IMR-90 (cell line): ENCODE measurements around the gene COTL1. TPM values are rescaled to one million over a fixed set of nuclear protein-coding genes. Genes with fewer than 3 reads are reported as not detected.

Source experiments
- ATAC-seq: fragments of 200-7000 bp; cut with Tn5 transposase; 2 replicates; pipeline ENCODE4 v1.9.1; 2020; ENCODE audit warnings: low read depth, mild to moderate bottlenecking, moderate library complexity
- Bru-seq: library from RNA; stranded (reverse); fragments of 400-500 nt; gene quantifications from one replicate; lab custom pipeline; 2021; lab: Mats Ljungman, UMichigan
- BruChase-seq, 2 experiments: library from RNA; stranded (reverse); fragments of 400-500 nt; gene quantifications; one replicate each; lab custom pipeline; 2021; lab: Mats Ljungman, UMichigan
- BruUV-seq: library from RNA; stranded (reverse); fragments of 400-500 nt; replicated peaks from 2 replicates; lab custom pipeline; 2021; lab: Mats Ljungman, UMichigan
- CTCF ChIA-PET: fragments of 300-600 bp; formaldehyde crosslinking; extraction: SDS; loops from one replicate; lab custom pipeline; 2021; ENCODE audit warnings: antibody characterized with exemption; lab: Yijun Ruan, JAX
- POLR2A ChIA-PET: fragments of 300-600 bp; sonication (Branson Sonifier 250); formaldehyde crosslinking; loops from one replicate; lab custom pipeline; 2022; ENCODE audit warnings: antibody characterized with exemption; ENCODE audit not compliant: unreplicated experiment; lab: Charles Lee
- DNase-seq: peaks from one replicate; pipeline ENCODE4 v3.0.0; 2013
- H2AFZ ChIP-seq: replicated peaks from 2 replicates; pipeline ENCODE3; 2013; ENCODE audit warnings: low read length, mild to moderate bottlenecking; ENCODE audit not compliant: poor library complexity
- H2AK5ac ChIP-seq: 2 replicates; pipeline ENCODE4 v1.6.1; 2013; ENCODE audit warnings: low read depth, low read length, inconsistent platforms
- H2AK9ac ChIP-seq: replicated peaks from 2 replicates; pipeline ENCODE3; 2013; ENCODE audit warnings: mild to moderate bottlenecking, low read depth, low read length, moderate library complexity; ENCODE audit not compliant: poor library complexity
- H2BK120ac ChIP-seq: 2 replicates; pipeline ENCODE4 v1.6.1; 2013; ENCODE audit warnings: low read depth, low read length, inconsistent platforms
- H2BK15ac ChIP-seq: 3 replicates; pipeline ENCODE4 v1.6.1; 2013; ENCODE audit warnings: low read depth, low read length, inconsistent platforms
- H2BK20ac ChIP-seq: 2 replicates; pipeline ENCODE4 v1.6.1; 2013; ENCODE audit warnings: low read depth, mild to moderate bottlenecking, inconsistent platforms, low read length, moderate library complexity
- H2BK5ac ChIP-seq: 2 replicates; pipeline ENCODE4 v1.6.1; 2013; ENCODE audit warnings: mild to moderate bottlenecking, low read depth, low read length, inconsistent platforms; ENCODE audit not compliant: poor library complexity, severe bottlenecking
- H3K14ac ChIP-seq: replicated peaks from 2 replicates; pipeline ENCODE4 v1.6.1; 2013; ENCODE audit warnings: low read depth, low read length, inconsistent platforms
- H3K18ac ChIP-seq: 2 replicates; pipeline ENCODE4 v1.6.1; 2013; ENCODE audit warnings: low read depth, low read length, control low read depth
- H3K23ac ChIP-seq: 2 replicates; pipeline ENCODE4 v1.6.1; 2013; ENCODE audit warnings: low read depth, low read length, inconsistent platforms
- H3K27ac ChIP-seq: 2 replicates; pipeline ENCODE4 v1.5.1; 2013; ENCODE audit warnings: mild to moderate bottlenecking, control low read depth, low read length; ENCODE audit not compliant: insufficient read depth
- H3K27me3 ChIP-seq: 2 replicates; pipeline ENCODE4 v1.6.1; 2013; ENCODE audit warnings: low read length; ENCODE audit not compliant: control insufficient read depth, insufficient read depth
- H3K36me3 ChIP-seq: 2 replicates; pipeline ENCODE4 v1.6.1; 2013; ENCODE audit warnings: low read length, mixed read lengths; ENCODE audit not compliant: control insufficient read depth, insufficient read depth
- H3K4ac ChIP-seq: 2 replicates; pipeline ENCODE4 v1.6.1; 2013; ENCODE audit warnings: low read depth, low read length, inconsistent platforms
- H3K4me1 ChIP-seq: 2 replicates; pipeline ENCODE4 v1.6.1; 2013; ENCODE audit warnings: low read length, mixed read lengths; ENCODE audit not compliant: control insufficient read depth, insufficient read depth
- H3K4me2 ChIP-seq: 2 replicates; pipeline ENCODE4 v1.6.1; 2013; ENCODE audit warnings: low read depth, mild to moderate bottlenecking, control low read depth, low read length, moderate library complexity
- H3K4me3 ChIP-seq: 2 replicates; pipeline ENCODE4 v1.5.1; 2013; ENCODE audit warnings: low read depth, mild to moderate bottlenecking, control low read depth, low read length, moderate library complexity; ENCODE audit not compliant: insufficient read depth
- H3K56ac ChIP-seq: 2 replicates; pipeline ENCODE4 v1.6.1; 2013; ENCODE audit warnings: low read length, inconsistent platforms; ENCODE audit not compliant: insufficient read depth; ENCODE audit errors: extremely low read depth
- H3K79me1 ChIP-seq, 2 experiments: 2 replicates each; pipeline ENCODE4 v1.6.1; 2013; ENCODE audit warnings: low read length in 2 of 2, inconsistent platforms in 1 of 2, low read depth in 1 of 2
- H3K9ac ChIP-seq: 2 replicates; pipeline ENCODE4 v1.6.1; 2013; ENCODE audit warnings: low read depth, low read length, control low read depth
- H3K9me1 ChIP-seq: 2 replicates; pipeline ENCODE4 v1.6.1; 2013; ENCODE audit warnings: low read length, inconsistent platforms; ENCODE audit not compliant: insufficient read depth
- H3K9me3 ChIP-seq: 2 replicates; pipeline ENCODE4 v1.6.1; 2013; ENCODE audit warnings: low read length; ENCODE audit not compliant: control insufficient read depth, insufficient read depth
- H4K20me1 ChIP-seq: 2 replicates; pipeline ENCODE4 v1.6.1; 2013; ENCODE audit warnings: low read length, inconsistent platforms; ENCODE audit not compliant: insufficient read depth
- H4K5ac ChIP-seq: 2 replicates; pipeline ENCODE4 v1.6.1; 2013; ENCODE audit warnings: mild to moderate bottlenecking, low read depth, low read length, control low read depth
- H4K8ac ChIP-seq, 2 experiments: 2 replicates each; pipeline ENCODE4 v1.6.1; 2013; ENCODE audit warnings: low read depth in 2 of 2, low read length in 2 of 2, control low read depth in 1 of 2, inconsistent platforms in 1 of 2
- H4K91ac ChIP-seq: 2 replicates; pipeline ENCODE4 v1.6.1; 2013; ENCODE audit warnings: low read depth, low read length, inconsistent platforms; ENCODE audit not compliant: insufficient read depth
- BHLHE40 ChIP-seq: fragments of 150-350 bp; IDR thresholded peaks from 2 replicates; pipeline ENCODE4 v1.6.1; 2016; ENCODE audit warnings: mild to moderate bottlenecking, low read depth, low read length
- CEBPB ChIP-seq: IDR thresholded peaks from 2 replicates; pipeline ENCODE4 v1.6.1; 2012; ENCODE audit warnings: low read depth, low read length, improper control_type of control experiment
- ELK1 ChIP-seq: fragments of 150-350 bp; IDR thresholded peaks from 2 replicates; pipeline ENCODE4 v1.6.1; 2016; ENCODE audit warnings: low read depth, mild to moderate bottlenecking, low read length, moderate library complexity, borderline replicate concordance
- FOS ChIP-seq: fragments of 150-350 bp; IDR thresholded peaks from 2 replicates; pipeline ENCODE4 v1.6.1; 2016; ENCODE audit warnings: low read depth, low read length
- MAZ ChIP-seq: IDR thresholded peaks from 2 replicates; pipeline ENCODE4 v1.6.1; 2012; ENCODE audit warnings: low read depth, mild to moderate bottlenecking, low read length, improper control_type of control experiment, moderate library complexity, borderline replicate concordance
- MXI1 ChIP-seq: IDR thresholded peaks from 2 replicates; pipeline ENCODE4 v1.6.1; 2012; ENCODE audit warnings: low read depth, mild to moderate bottlenecking, low read length, moderate library complexity, borderline replicate concordance
- POLR2A ChIP-seq: IDR thresholded peaks from 2 replicates; pipeline ENCODE4 v1.6.1; 2012; ENCODE audit warnings: mild to moderate bottlenecking, low read depth, low read length
- SMC3 ChIP-seq: fragments of 150-350 bp; IDR thresholded peaks from 2 replicates; pipeline ENCODE4 v1.6.1; 2016; ENCODE audit warnings: low read depth, mild to moderate bottlenecking, antibody characterized with exemption, low read length, moderate library complexity
- WGBS, 2 experiments: methylation state at CpG; one replicate each; pipeline versions ENCODE4 v1.1.5 to v1.1.7; 2013; ENCODE audit warnings: missing lambda C conversion rate in 2 of 2; ENCODE audit not compliant: insufficient read length in 1 of 2; ENCODE audit errors: extremely low coverage in 2 of 2; 5-methylcytosine and 5-hydroxymethylcytosine counted together
- dilution Hi-C: fragments of 300-500 bp; cut with HindIII; formaldehyde crosslinking; loops from one replicate; pipeline ENCODE4 v1.14.3; 2018; ENCODE audit warnings: low sequenced_read_pairs; ENCODE audit not compliant: unreplicated experiment
- in situ Hi-C: fragments of 300-500 bp; cut with MboI; formaldehyde crosslinking; loops from 3 replicates; pipeline ENCODE4 v1.14.3; 2019; ENCODE audit warnings: low sequenced_read_pairs, inconsistent platforms, mixed read lengths
- intact Hi-C: fragments of 100-400 bp; cut with micrococcal nuclease; formaldehyde crosslinking; loops from 2 replicates; pipeline ENCODE4 v1.10.0; 2022
- long read RNA-seq: library from polyadenylated mRNA; unstranded; transcript quantifications from one replicate; pipeline ENCODE4 v2.0.0, GENCODE V29; 2021; ENCODE audit not compliant: unreplicated experiment
- polyA plus RNA-seq, 3 experiments: library from polyadenylated mRNA; depleted of rRNA; stranded (reverse); fragments of >200 nt; gene quantifications; 2 replicates each; pipeline ENCODE4 v1.2.3, GENCODE V29; 2012; ENCODE audit warnings: low replicate concordance in 1 of 3
- total RNA-seq: library from RNA; depleted of rRNA; stranded (reverse); fragments of >200 nt; gene quantifications from 2 replicates; pipeline ENCODE4 v1.2.3, GENCODE V29; 2012; rRNA removed

Gene COTL1
- total RNA-seq, result 144 and 166 TPM in 2 replicates
- 258 and 270 TPM in 2 replicates for polyA plus RNA-seq (2012; rRNA removed)
- 343 and 372 TPM in 2 replicates for polyA plus RNA-seq (2012; cell fraction: cytosol; rRNA removed)
- polyA plus RNA-seq (2012; cell fraction: nucleus; rRNA removed; ENCODE audit: low replicate concordance), result 158 and 196 TPM in 2 replicates
- Bru-seq, nascent RNA, result percentile 98 among the genes with signal in this experiment
- percentile 96 among the genes with signal in this experiment for BruChase-seq, experiment 1, labeled RNA remaining after a 6-hour chase
- BruChase-seq, experiment 2, labeled RNA remaining after a 2-hour chase, result percentile 84 among the genes with signal in this experiment
- long read RNA-seq, transcript COTL1-201 (4 exons, 1,843 nt), result major isoform, 723 of 1,288 reads
- long read RNA-seq, transcript COTL1-202 (2 exons, 781 nt), result minor isoform, 7 of 1,288 reads
- long read RNA-seq, partial matches to known transcripts, result 539 of 1,288 reads
- long read RNA-seq, other reads (novel, unspliced or antisense), result 19 of 1,288 reads

GRCh38 chr16:84617791-84618580, at the start of gene COTL1:
Gene COTL1 (minus strand): TSS chr16:84618078. CDS start chr16:84617914, 164 bp downstream.
- peak within 1 kb of the TSS; percentile 97 for H2BK120ac ChIP-seq
- H3K56ac ChIP-seq, result peak within 1 kb of the TSS; percentile 86
- peak within 1 kb of the TSS; percentile 78; the same call in 1 of the 3 replicates for H2BK15ac ChIP-seq
- ATAC-seq (peak; percentile 78), DNase-seq (peak; percentile 99)
- H2AFZ ChIP-seq, result peak within 1 kb of the TSS; percentile 78
- peaks cover 49% of the 10 kb centered on the region for H4K20me1 ChIP-seq
- H4K8ac ChIP-seq, result peak within 1 kb of the TSS; percentile 50 to 94
- peaks cover 5 to 49% of the 10 kb centered on the region in 2 experiments for H3K79me1 ChIP-seq
- peak within 1 kb of the TSS; percentile 90 for H4K91ac ChIP-seq
- H3K4me1 ChIP-seq, result peaks cover 27% of the 10 kb centered on the region
- dilution Hi-C loops (no loop called here), in situ Hi-C loops (no loop called here), intact Hi-C loops (loop anchor here (1.0 to 10.0 kb wide), 5 partner anchors 15 to 323 kb away; partner anchors contain the start of gene WFDC1)
- H3K4me3 ChIP-seq, result peak within 1 kb of the TSS; percentile 90
- ChIA-PET POLR2A (interaction anchor here (1.1 kb wide), 1 partner anchor 19 kb away, joined by 3 read pairs; no protein-coding TSS in a partner anchor), CTCF (interaction anchor here (1.0 to 1.5 kb wide), 2 partner anchors 107 to 114 kb away, joined by 3 to 4 read pairs; no protein-coding TSS in a partner anchor)
- peak within 1 kb of the TSS; percentile 96 for H3K4me2 ChIP-seq
- 0% methylated on average over 36 of the region's 76 CpGs; no CpG with 5 or more reads in 1 of the 2 experiments for WGBS, 2 experiments
- H3K9ac ChIP-seq, result peak within 1 kb of the TSS; percentile 89
- no peaks in the 10 kb centered on the region for H3K27me3 ChIP-seq
- peak within 1 kb of the TSS; percentile 93 for H2AK5ac ChIP-seq
- no peaks in the 10 kb centered on the region for H3K9me3 ChIP-seq
- peak within 1 kb of the TSS; percentile 96 for H3K14ac ChIP-seq
- peak within 1 kb of the TSS; percentile 28 for H3K18ac ChIP-seq
- peaks cover 27% of the 10 kb centered on the region for H3K9me1 ChIP-seq
- peak within 1 kb of the TSS; percentile 80 for H2BK20ac ChIP-seq
- H3K36me3 ChIP-seq, result peaks cover 22% of the 10 kb centered on the region
- peak within 1 kb of the TSS; percentile 98 for H3K23ac ChIP-seq
- H2BK5ac ChIP-seq, result peak within 1 kb of the TSS; percentile 96
- peak within 1 kb of the TSS; percentile 97 for H2AK9ac ChIP-seq
- BruUV-seq, result no TSS peak
- H3K27ac ChIP-seq, result peak within 1 kb of the TSS; percentile 97
- TF ChIP-seq MAZ (peak; percentile 100), CEBPB (peak; percentile 100), BHLHE40 (peak; percentile 52; the same call in 1 of the 2 replicates), SMC3 (no peak), POLR2A (peak; percentile 97), MXI1 (peak; percentile 62; the same call in 1 of the 2 replicates), ELK1 (no peak), FOS (peak; percentile 51; the same call in 1 of the 2 replicates)
- H4K5ac ChIP-seq, result peak within 1 kb of the TSS; percentile 39; the same call in 1 of the 2 replicates
- peak within 1 kb of the TSS; percentile 96 for H3K4ac ChIP-seq
